Ishikawa (cell line): ENCODE measurements around the gene GEMIN8.

ENCODE experiments used
- CEBPB ChIP-seq: IDR thresholded peaks from 2 replicates; pipeline ENCODE4 v1.6.1; 2012
- CREB1 ChIP-seq: IDR thresholded peaks from 2 replicates; pipeline ENCODE4 v1.6.1; 2012; ENCODE audit warnings: low read depth
- EGR1 ChIP-seq: IDR thresholded peaks from 2 replicates; pipeline ENCODE4 v1.6.1; 2012
- EP300 ChIP-seq: IDR thresholded peaks from 2 replicates; pipeline ENCODE4 v1.6.1; 2012; ENCODE audit warnings: borderline replicate concordance
- FOXM1 ChIP-seq: IDR thresholded peaks from 2 replicates; pipeline ENCODE4 v1.6.1; 2012; ENCODE audit warnings: low read depth, borderline replicate concordance
- MAX ChIP-seq: IDR thresholded peaks from 2 replicates; pipeline ENCODE4 v1.6.1; 2012
- RAD21 ChIP-seq: IDR thresholded peaks from 2 replicates; pipeline ENCODE4 v1.6.1; 2012; ENCODE audit warnings: low read depth
- REST ChIP-seq: IDR thresholded peaks from 2 replicates; pipeline ENCODE4 v1.6.1; 2012; ENCODE audit warnings: low read depth, mild to moderate bottlenecking
- TAF1 ChIP-seq: IDR thresholded peaks from 2 replicates; pipeline ENCODE4 v1.6.1; 2012; ENCODE audit warnings: low read depth, mild to moderate bottlenecking
- TCF12 ChIP-seq: IDR thresholded peaks from 2 replicates; pipeline ENCODE4 v1.6.1; 2012; ENCODE audit warnings: low read depth
- TEAD4 ChIP-seq: IDR thresholded peaks from 2 replicates; pipeline ENCODE4 v1.6.1; 2012
- USF1 ChIP-seq: IDR thresholded peaks from 2 replicates; pipeline ENCODE4 v1.6.1; 2012
- ZBTB7A ChIP-seq: IDR thresholded peaks from 2 replicates; pipeline ENCODE4 v1.6.1; 2012; ENCODE audit warnings: low read depth

- TF ChIP-seq CREB1 (no peak), FOXM1 (no peak), EP300 (no peak), EGR1 (no peak), REST (no peak), CEBPB (no peak), TAF1 (no peak), MAX (no peak), TEAD4 (no peak), USF1 (no peak), ZBTB7A (no peak), TCF12 (no peak), RAD21 (no peak)
Measured at GRCh38 chrX:13994536-13995080, 35.1 kb downstream of the GEMIN8 start.
